HG02852 (cell line): ENCODE data around the gene GZMM.

Source experiments
- ATAC-seq: cut with Tn5 transposase; IDR thresholded peaks from one replicate; pipeline ENCODE4 v1.9.1; 2021; ENCODE audit warnings: mild to moderate bottlenecking, moderate library complexity; ENCODE audit not compliant: unreplicated experiment

Gene GZMM

DNA sequence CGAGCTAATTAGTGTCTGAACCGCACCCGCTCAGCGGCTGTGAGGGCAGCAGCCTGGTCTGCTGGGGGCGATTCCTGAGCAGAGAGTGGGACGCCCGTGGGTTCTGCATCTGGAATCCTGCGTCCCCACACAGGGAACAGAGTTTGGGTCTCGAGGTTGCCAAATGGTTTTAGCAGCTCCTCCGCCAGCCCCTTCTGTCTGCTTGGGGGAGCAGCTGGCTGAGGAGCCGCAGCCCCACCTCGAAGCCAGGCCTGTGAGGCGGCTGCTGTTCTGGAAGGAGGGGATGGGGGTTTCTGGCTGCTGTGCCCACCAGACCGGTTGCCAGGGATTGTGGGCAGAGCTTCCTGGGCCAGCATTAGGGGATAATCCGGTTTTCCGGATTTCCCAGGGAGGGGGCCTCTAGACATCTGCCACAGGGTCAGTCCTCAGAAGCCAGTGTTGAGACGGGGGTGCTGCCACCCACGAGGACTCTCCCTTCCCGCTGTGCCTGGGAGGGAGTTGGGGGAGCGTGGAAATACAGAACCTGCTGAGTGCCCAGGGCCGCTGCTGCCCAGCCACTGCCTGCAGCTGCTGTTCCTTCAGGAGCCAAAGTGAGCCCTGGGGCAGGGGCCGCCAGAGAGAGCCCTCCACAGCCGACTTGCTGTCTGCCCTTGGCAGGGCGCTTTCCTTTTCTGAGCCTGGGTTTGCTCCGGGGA, 10.3 kb upstream of the GZMM start:
- ATAC-seq = no peak

DNA sequence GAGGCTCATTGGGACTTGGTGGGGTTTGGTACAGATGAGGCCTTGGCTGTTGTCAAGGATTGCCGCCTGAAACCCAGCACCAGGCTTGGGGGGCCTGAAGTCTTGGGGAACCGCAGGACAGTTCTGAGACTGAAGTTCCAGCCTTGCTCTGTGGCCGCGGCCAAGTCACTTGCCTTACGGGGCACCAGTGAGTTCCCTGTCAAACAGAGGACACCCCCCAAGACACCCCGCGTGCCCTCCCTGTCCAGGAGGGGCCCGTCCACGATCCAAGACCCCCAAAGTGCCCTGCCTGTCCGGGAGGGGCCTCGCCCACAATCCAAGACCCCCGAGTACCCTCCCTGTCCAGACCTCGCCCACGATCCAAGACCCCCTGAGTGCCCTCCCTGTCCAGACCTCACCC, 9.8 kb upstream of the GZMM start:
- ATAC-seq = no peak

DNA sequence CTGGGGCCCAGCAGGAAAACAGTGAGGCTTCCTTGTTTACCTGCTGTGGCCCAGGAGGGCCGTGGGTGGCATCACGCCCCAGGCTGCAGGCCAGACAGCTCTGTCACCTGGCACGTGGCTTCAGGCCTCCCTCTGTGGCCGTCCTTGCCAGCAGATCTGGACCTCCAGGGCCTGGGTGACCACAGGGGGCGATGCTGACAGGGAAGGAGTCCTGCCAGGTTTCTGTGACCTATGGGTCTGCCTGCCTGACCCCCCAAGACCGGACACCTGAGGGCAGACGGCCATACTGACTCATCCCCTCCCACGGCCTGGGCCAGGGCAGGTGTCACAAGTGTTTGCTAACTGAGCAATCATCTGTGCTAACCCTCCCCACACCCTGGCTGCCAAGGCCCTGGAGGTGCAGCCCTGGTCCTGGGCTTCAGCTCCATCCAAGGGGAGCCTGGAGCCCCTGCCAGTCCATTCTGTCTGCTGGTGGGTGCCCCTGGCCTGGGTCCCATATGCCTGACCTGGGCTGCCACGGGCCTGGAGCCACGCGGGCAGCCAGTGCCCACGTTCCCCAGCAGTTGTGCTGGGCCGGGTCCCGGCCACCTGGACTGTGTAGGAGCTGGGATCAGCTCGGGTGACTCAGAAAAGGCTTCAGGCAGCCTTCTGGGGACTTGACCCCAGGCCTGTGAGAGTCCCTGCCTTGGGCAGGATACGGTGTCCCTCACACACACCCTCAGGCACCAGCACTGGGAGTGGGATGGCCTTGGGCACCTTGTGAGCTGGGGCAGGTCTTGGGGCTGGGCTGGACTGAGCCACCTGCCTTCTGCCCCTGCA, 8.6 kb upstream of the GZMM start:
- no peak for ATAC-seq

DNA sequence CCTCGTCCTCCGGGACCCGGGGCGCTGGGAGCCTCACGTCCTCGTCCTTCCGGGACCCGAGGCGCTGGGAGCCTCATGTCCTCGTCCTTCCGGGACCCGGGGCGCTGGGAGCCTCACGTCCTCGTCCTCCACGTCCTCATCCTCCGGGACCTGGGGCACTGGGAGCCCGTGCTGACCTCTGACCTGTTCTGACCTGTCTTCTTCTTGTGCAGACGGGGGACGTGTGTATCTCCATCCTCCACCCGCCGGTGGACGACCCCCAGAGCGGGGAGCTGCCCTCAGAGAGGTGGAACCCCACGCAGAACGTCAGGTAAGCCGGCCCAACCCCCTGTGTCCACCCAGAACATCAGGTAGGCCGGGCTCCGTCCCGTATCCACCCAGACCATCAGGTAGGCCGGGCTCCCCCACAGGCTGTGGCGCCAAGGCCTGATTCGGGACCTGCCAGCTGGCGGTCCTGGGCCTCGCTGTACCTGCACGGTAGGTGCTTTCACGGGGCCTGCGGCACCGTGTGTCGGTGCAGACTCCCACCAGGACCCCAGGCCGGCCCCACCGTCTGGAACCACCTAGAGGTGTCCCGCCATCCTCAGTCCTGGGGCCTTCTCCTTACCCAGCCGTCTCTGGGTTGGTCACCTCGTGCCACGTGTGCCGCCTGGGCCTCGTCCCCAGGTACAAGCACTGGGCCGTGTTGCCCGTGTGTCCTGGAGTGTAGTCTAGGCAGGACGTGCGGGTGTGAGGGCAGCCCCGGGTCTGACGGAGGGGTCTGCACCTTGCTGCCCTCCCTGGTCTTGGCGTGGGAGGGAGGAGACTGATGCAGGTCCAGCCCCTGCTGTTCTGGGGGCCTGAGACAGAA, 7.6 kb upstream of the GZMM start:
- no peak for ATAC-seq

DNA sequence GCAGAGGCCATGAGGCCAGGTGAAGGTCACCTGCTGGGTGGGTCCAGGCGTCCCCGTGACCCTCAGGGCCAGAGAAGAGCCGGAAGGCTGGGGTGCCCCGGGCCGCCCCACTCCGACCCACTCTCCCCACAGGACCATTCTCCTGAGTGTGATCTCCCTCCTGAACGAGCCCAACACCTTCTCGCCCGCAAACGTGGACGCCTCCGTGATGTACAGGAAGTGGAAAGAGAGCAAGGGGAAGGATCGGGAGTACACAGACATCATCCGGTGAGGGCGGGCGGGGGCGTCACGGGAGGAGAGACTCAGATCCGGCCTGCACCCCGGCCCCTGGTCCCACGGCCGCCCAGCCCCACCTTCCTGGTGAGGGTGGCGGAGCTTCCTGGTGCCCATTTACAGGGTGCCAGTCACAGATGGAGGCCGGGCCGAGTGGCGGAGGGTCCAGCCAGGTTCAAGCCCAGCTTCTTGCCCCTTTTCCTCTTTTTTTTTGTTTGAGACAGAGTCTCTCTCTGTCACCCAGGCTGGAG, 6.9 kb upstream of the GZMM start:
- ATAC-seq = no peak

DNA sequence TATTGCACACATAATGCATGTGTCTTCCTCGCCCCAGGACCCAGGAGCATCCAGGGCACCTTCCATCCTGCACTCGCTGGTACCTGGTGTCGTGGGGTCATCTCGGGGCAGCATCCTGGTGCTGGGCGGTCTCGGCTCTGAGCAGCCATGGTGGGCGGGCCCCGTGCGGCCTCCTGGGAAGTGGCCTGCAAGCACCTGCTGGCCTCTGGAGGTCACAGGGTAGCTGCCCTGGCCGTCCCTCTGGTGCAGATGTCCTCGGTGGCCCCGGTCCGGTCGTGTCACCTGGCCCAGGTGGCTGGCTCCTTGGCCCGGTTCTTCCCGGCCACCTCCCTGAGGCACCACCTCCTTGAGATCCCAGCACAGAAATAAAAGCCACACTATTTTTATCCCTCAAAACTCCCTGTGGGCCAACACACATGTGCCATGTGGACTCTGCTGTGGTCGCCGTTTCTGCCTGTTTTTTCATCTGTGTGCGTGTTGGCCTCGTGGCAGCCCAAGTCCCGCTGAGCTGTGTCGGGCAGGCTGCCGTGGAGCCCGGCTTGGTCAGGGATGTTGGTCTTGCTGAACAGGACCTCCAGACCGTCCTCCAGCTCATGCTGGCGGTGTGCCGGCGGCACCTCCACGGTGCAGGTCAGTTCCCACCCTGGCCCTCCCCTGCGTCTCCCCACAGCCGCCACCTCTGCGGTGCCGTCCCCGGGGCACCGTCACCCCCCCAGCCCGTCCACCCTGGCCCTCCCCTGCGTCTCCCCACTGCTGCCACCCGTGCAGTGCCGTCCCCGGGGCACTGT, 5.0 kb upstream of the GZMM start:
- no peak for ATAC-seq

DNA sequence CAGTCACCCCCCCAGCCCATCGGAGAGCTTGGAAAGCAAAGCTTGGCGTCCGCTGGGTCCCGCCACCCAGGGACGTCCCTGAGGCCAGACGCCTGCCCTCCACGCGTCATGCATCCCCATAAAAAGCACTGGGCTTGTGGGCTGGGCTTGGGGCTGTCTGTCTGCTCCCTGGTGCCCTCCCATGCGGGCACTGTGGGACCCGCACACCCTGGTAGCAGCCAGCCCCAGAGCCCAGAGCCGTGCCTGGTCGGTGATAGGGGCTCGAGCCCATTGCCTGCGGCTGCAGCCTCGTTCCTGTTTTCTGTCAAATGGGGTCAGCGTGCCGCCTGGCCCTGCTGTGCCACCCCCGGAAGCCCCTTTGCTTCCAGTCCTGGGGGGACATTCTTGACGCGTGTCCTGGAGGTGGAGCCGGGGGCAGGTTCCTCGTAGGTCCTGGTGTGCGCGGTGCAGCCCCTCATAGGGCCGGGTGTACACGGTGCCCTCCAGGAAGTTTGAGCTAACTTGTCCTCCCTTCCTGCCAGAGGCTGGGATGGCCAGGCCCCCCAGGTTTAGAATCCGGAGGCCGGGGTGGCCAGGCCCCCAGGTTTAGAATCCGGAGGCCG, 4.3 kb upstream of the GZMM start:
- ATAC-seq = no peak

DNA sequence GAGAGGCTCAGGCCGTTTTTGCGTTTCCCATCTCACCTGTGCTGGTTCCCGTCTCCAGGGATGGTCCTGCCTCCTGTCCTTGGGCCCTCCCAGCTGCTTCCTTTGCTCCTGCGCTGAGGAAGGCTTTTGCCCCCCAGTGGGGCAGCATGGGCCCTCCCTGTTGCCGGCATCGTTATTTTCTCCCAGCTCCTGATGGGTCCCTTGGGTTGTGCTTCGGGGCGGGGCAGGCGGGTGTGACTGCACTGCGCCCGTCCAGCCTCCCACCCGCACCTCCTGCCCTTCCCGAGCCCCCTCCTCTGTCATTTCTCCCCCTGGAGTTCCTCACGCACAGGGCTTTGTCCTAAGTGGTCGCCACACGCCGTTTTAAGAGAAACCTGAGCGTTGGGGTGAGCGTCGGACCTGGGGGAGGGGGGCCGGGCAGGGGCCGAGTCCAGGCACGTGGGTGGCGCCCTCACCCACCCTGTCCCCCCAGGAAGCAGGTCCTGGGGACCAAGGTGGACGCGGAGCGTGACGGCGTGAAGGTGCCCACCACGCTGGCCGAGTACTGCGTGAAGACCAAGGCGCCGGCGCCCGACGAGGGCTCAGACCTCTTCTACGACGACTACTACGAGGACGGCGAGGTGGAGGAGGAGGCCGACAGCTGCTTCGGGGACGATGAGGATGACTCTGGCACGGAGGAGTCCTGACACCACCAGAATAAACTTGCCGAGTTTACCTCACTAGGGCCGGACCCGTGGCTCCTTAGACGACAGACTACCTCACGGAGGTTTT, 2.8 kb upstream of the GZMM start:
- no peak for ATAC-seq

DNA sequence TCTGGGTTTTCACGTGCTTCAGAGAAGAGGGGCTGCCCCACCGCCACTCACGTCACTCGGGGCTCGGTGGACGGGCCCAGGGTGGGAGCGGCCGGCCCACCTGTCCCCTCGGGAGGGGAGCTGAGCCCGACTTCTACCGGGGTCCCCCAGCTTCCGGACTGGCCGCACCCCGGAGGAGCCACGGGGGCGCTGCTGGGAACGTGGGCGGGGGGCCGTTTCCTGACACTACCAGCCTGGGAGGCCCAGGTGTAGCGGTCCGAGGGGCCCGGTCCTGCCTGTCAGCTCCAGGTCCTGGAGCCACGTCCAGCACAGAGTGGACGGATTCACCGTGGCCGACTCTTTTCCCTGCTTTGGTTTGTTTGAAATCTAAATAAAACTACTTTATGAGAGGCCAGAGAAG, 2.2 kb upstream of the GZMM start:
- no peak for ATAC-seq

DNA sequence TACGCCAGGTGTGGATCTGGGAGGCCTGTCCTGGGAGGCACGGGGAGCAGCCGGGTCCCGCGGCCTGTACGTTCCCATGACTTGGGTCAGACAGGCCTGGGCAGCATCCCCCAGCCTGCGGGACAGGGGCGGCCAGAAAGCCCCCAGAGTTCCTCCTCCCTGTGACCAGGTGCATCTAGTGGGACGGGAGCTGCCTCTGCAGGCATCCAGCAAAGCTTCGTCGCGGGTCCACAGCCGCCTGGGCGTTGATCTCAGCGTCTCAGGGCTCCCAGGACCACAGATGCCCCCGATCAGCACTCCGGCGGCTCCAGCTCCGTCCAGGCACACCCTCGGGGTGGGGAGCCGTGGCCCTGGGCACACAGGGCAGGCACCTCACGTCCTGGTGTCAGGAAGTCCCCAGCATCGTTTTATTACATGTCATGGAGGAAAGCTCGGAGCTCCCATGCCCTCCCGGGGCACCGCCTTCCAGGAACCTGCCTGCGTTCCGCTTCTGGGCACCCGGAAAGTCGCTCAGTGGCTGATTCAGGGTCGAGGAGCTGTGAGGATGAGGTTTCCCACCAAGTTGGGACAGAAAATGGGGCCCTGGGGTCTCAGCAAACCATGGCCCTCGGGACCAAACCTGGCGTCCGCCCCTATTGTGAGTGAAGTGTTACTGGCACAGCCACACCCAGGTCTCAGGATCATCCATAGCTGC, 1.5 kb upstream of the GZMM start:
- no peak for ATAC-seq

DNA sequence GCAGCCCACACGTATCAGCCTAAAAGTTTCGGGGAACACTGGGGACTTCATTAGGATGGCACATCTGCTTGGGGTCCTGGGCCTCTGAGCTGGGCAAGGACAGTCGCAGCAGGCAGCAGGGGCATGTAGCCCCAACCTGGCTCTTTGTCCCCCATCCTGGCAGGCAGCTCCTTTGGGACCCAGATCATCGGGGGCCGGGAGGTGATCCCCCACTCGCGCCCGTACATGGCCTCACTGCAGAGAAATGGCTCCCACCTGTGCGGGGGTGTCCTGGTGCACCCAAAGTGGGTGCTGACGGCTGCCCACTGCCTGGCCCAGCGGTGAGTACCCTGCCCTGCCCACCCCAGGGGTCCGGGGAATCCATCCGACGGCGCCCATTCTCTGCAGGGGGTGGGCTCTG, 3.3 kb downstream of the GZMM start:
- no peak for ATAC-seq

DNA sequence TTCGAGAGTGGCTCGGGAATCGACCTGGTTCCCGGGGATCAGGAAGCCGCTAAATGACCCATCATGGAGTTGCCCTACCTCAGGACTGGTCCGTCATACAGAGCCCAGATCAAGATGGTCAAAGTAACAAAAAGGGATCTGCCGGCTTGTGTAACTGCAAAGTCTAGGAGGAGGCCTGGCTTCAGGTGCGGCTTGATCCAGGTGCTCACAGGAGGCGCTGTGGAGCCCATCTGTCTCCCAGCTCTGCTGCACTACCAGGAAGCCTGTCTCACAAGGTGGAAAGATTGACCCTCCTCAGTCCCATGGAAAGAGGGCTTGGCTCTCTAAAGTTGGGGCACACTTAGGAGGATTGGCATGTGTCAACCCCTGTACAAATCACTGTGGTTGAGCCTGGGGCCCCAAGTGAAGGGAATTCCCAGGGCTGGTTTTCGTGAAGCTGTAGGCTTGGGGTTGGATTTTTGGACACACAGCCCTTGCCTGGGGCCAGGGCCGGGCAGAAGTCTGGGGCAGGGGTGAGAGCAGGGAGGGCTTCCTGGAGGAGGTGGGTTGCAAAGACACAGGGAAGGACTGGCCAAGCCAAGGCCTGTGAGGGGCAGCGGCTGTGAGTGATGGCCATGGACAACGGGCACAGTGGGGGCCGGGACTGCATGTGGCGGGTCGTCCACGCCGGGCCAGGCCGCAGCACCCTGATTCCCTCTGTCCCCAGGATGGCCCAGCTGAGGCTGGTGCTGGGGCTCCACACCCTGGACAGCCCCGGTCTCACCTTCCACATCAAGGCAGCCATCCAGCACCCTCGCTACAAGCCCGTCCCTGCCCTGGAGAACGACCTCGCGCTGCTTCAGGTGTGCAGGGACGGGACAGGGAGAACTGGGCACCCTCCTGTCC, 4.2 kb downstream of the GZMM start:
- no peak for ATAC-seq

DNA sequence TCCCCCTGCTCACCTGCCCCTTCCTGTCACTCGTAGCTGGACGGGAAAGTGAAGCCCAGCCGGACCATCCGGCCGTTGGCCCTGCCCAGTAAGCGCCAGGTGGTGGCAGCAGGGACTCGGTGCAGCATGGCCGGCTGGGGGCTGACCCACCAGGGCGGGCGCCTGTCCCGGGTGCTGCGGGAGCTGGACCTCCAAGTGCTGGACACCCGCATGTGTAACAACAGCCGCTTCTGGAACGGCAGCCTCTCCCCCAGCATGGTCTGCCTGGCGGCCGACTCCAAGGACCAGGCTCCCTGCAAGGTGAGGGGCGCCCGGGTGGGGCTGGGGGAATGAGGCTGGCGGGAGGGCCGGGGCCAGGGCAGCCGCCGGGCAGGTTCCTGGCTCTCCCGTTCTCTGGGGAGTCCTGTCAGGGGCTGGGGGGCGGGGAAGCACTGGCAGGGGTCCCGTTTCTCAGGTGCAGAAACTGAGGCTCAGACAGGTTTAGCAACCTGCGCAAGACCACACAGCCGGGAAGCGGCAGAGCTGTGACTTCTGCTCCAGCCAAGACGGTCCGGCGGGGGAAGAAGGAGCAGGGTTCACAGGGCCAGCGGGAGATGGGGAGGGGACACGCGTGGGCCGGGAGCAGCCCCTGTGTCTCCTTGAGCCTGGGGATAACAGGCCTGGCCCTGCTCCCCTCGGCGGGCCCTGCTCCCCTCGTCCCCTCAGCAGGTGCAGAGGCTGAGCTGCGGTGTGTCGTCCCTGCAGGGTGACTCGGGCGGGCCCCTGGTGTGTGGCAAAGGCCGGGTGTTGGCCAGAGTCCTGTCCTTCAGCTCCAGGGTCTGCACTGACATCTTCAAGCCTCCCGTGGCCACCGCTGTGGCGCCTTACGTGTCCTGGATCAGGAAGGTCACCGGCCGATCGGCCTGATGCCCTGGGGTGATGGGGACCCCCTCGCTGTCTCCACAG, 5.3 kb downstream of the GZMM start:
- no peak for ATAC-seq

DNA sequence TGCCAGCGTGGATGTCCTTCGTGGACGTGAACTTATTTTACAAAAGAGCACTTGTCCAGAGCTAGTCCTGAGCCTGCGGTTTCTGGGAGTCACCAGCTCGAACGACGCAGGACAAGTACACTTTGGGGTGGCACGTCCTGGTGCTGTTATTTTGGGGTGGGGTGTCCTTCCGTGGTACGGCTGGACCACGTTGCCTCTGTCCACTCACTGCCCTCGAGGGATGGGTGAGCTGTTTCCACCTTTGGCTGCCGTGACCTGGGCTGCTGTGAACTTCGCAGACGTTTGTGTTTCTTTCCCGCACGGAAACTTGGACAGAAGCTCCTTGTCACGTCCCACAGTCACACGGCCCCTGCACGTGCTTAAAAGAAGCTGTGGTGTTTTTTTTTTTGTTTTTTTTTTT, 11.0 kb downstream of the GZMM start:
- ATAC-seq = no peak

DNA sequence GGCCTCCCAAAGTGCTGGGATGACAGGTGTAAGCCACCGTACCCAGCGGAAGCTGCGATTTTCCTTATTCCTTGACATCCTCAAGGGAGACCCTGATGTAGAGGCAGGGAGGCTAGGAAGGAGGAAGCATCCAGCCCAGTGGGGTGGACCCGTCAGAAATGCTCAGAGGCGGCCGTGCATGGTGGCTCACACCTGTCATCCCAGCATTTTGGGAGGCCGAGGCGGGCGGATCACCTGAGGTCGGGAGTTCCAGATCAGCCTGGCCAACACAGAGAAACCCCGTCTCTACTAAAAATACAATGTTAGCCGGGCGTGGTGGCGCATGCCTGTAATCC, 11.6 kb downstream of the GZMM start:
- ATAC-seq = no peak

DNA sequence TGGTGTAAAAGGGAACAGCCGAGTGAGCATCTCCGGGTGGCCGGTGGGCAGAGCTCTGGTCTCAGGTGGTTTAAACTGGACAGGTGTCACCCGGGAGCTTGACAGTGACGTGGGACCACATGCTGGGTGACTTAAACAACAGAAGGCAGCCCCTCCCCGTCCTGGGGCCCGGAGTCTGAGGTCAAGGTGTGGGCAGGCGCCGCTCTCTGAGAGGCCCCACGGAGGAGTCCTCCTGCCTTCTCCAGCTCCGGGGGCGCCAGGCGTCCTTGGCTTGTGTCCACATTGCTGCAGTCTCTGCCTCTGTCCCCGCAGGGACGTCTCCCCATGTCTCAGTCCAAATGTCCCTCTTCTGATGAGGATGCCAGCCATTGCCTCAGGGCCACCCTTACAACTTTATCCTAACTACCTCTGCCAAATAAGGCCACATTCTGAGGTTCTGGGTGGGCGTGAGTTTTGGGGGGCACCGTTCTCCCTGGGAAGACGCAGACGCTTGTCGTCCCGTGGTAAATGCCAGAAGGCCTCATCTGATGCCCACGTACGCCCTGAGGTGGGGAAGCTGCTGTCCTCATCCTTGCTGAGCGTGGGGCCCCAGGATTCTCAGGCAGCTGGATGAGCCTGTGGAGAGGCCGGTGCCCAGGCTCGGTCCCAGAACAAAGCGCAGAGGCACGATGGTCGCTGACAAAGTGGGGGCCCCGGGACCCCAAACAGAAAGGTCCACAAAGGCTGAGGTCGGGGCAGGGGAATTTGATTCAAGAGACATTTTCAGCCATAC, 12.9 kb downstream of the GZMM start:
- ATAC-seq = no peak
